H1 (cell line): Measurements from ENCODE around the gene NTN1. TPM values are rescaled to one million over a fixed set of nuclear protein-coding genes. Genes with fewer than 3 reads are reported as not detected.

ENCODE experiments used
- CTCF ChIA-PET: fragments of 300-600 bp; sonication (Branson Sonifier 250); formaldehyde crosslinking; loops from one replicate; lab custom pipeline; 2021; ENCODE audit not compliant: partially characterized antibody; lab: Charles Lee
- POLR2A ChIA-PET: fragments of 300-600 bp; sonication (Branson Sonifier 250); formaldehyde crosslinking; loops from one replicate; lab custom pipeline; 2021; ENCODE audit warnings: inconsistent platforms; ENCODE audit not compliant: partially characterized antibody; lab: Charles Lee
- DNase-seq, 2 experiments: peaks; one replicate each; pipeline versions ENCODE4 v3.0.0 to v3.0.0-alpha.2; 2010 to 2022; ENCODE audit warnings: low spot score in 2 of 2, low read depth in 1 of 2, mixed read lengths in 1 of 2
- FAIRE-seq: peaks from 2 replicates; lab custom pipeline; 2011; peaks lifted over from hg19 to GRCh38; lab: Jason Lieb, UNC
- H2AFZ ChIP-seq: 2 replicates; pipeline ENCODE4 v1.8.1; 2012; ENCODE audit warnings: low read length, inconsistent platforms
- H2AK5ac ChIP-seq: 2 replicates; pipeline ENCODE4 v1.6.1; 2013; ENCODE audit warnings: low read depth, low read length
- H2BK120ac ChIP-seq: replicated peaks from 2 replicates; pipeline ENCODE3; 2013; ENCODE audit warnings: low read depth, low read length, inconsistent platforms
- H2BK12ac ChIP-seq: 2 replicates; pipeline ENCODE4 v1.6.1; 2013; ENCODE audit warnings: low read depth, low read length
- H2BK15ac ChIP-seq: 2 replicates; pipeline ENCODE4 v1.6.1; 2013; ENCODE audit warnings: low read length
- H2BK20ac ChIP-seq: 2 replicates; pipeline ENCODE4 v1.6.1; 2013; ENCODE audit warnings: low read length
- H2BK5ac ChIP-seq: 2 replicates; pipeline ENCODE4 v1.6.1; 2013; ENCODE audit warnings: low read depth, low read length
- H3K14ac ChIP-seq: 2 replicates; pipeline ENCODE4 v1.6.1; 2013; ENCODE audit warnings: inconsistent platforms; ENCODE audit not compliant: insufficient read length
- H3K18ac ChIP-seq: 2 replicates; pipeline ENCODE4 v1.6.1; 2013; ENCODE audit warnings: low read length; ENCODE audit errors: extremely low read depth
- H3K23ac ChIP-seq: 2 replicates; pipeline ENCODE4 v1.6.1; 2013; ENCODE audit warnings: inconsistent platforms; ENCODE audit not compliant: insufficient read length
- H3K23me2 ChIP-seq: 2 replicates; pipeline ENCODE4 v1.6.1; 2013; ENCODE audit warnings: low read depth, low read length
- H3K27ac ChIP-seq: 2 replicates; pipeline ENCODE4 v1.6.1; 2011; ENCODE audit warnings: low read depth, low read length, inconsistent platforms
- H3K27me3 ChIP-seq, 4 experiments: replicated peaks in 1 of 4; 1 replicate in 1 of 4; 2 replicates in 3 of 4; pipeline versions ENCODE4 v1.6.1 to v1.8.1; 2011 to 2013; ENCODE audit warnings: low read length in 3 of 4, mild to moderate bottlenecking in 3 of 4, inconsistent platforms in 2 of 4, mixed read lengths in 2 of 4, moderate library complexity in 1 of 4; ENCODE audit not compliant: control insufficient read depth in 3 of 4, insufficient read depth in 3 of 4; ENCODE audit errors: extremely low read depth in 1 of 4
- H3K36me3 ChIP-seq, 4 experiments: 2 replicates each; pipeline versions ENCODE4 v1.6.1 to v1.8.1; 2011 to 2013; ENCODE audit warnings: mild to moderate bottlenecking in 4 of 4, low read length in 3 of 4, moderate library complexity in 2 of 4, control low read depth in 1 of 4, inconsistent platforms in 1 of 4; ENCODE audit not compliant: insufficient read depth in 4 of 4, control insufficient read depth in 2 of 4
- H3K4ac ChIP-seq: replicated peaks from 2 replicates; pipeline ENCODE3; 2013; ENCODE audit warnings: low read length, low read depth, mixed read lengths, inconsistent platforms; ENCODE audit not compliant: insufficient read length
- H3K4me1 ChIP-seq, 4 experiments: replicated peaks in 1 of 4; 1 replicate in 1 of 4; 2 replicates in 3 of 4; pipeline versions ENCODE4 v1.6.1 to v1.8.1; 2011 to 2013; ENCODE audit warnings: low read length in 3 of 4, inconsistent platforms in 2 of 4, mixed read lengths in 1 of 4; ENCODE audit not compliant: insufficient read depth in 4 of 4, control insufficient read depth in 3 of 4
- H3K4me2 ChIP-seq, 2 experiments: 2 replicates each; pipeline versions ENCODE4 v1.6.1 to v1.8.1; 2011 to 2013; ENCODE audit warnings: low read depth in 2 of 2, low read length in 2 of 2, control low read depth in 1 of 2, inconsistent platforms in 1 of 2, mild to moderate bottlenecking in 1 of 2; ENCODE audit not compliant: insufficient read depth in 1 of 2
- H3K4me3 ChIP-seq, 4 experiments: fragments of 200-600, 300-600 bp in 1 of 4; sonication (generic), shearing (Covaris generic), sonication (Bioruptor Twin) in 1 of 4; 2 replicates each; pipeline versions ENCODE4 v1.5.1 to v1.8.1; 2011 to 2016; ENCODE audit warnings: low read length in 4 of 4, low read depth in 3 of 4, control low read depth in 2 of 4, inconsistent platforms in 2 of 4, mild to moderate bottlenecking in 2 of 4, mixed read lengths in 1 of 4, moderate library complexity in 1 of 4; ENCODE audit not compliant: insufficient read depth in 2 of 4; ENCODE audit errors: extremely low read depth in 1 of 4
- H3K56ac ChIP-seq: replicated peaks from 2 replicates; pipeline ENCODE3; 2013; ENCODE audit warnings: low read depth, mild to moderate bottlenecking, mixed read lengths, low read length, inconsistent platforms; ENCODE audit not compliant: insufficient read length
- H3K79me1 ChIP-seq: 2 replicates; pipeline ENCODE4 v1.6.1; 2013; ENCODE audit warnings: low read depth, low read length, control low read depth
- H3K79me2 ChIP-seq, 2 experiments: 2 replicates each; pipeline versions ENCODE4 v1.6.1 to v1.8.1; 2012 to 2013; ENCODE audit warnings: low read length in 2 of 2, mild to moderate bottlenecking in 2 of 2, inconsistent platforms in 1 of 2; ENCODE audit not compliant: insufficient read depth in 2 of 2, control insufficient read depth in 1 of 2
- H3K9ac ChIP-seq, 4 experiments: replicated peaks in 1 of 4; 1 replicate in 1 of 4; 2 replicates in 3 of 4; pipeline versions ENCODE4 v1.6.1 to v1.8.1; 2011 to 2013; ENCODE audit warnings: low read depth in 3 of 4, low read length in 3 of 4, control low read depth in 2 of 4, mild to moderate bottlenecking in 2 of 4, moderate library complexity in 2 of 4, inconsistent platforms in 1 of 4; ENCODE audit errors: extremely low read depth in 1 of 4
- H3K9me3 ChIP-seq, 2 experiments: 2 replicates each; pipeline versions ENCODE4 v1.6.1 to v1.8.1; 2012 to 2013; ENCODE audit warnings: mild to moderate bottlenecking in 2 of 2, moderate library complexity in 2 of 2, control low read depth in 1 of 2, inconsistent platforms in 1 of 2, low read depth in 1 of 2, low read length in 1 of 2, mixed read lengths in 1 of 2; ENCODE audit not compliant: insufficient read depth in 2 of 2
- H4K20me1 ChIP-seq, 2 experiments: replicated peaks in 1 of 2; 2 replicates each; pipeline versions ENCODE3 to v1.8.1; 2011 to 2013; ENCODE audit warnings: inconsistent platforms in 2 of 2, low read length in 2 of 2, mild to moderate bottlenecking in 1 of 2; ENCODE audit not compliant: insufficient read depth in 2 of 2, control insufficient read depth in 1 of 2
- H4K5ac ChIP-seq: 2 replicates; pipeline ENCODE4 v1.6.1; 2013; ENCODE audit warnings: low read length, low read depth, mixed read lengths, inconsistent platforms; ENCODE audit not compliant: insufficient read length
- H4K8ac ChIP-seq: 2 replicates; pipeline ENCODE4 v1.8.0; 2013; ENCODE audit warnings: mild to moderate bottlenecking, moderate library complexity, low read length, inconsistent platforms; ENCODE audit not compliant: insufficient read depth; ENCODE audit errors: extremely low read depth
- H4K91ac ChIP-seq: replicated peaks from 2 replicates; pipeline ENCODE3; 2013; ENCODE audit warnings: low read length, mixed read lengths, inconsistent platforms; ENCODE audit not compliant: insufficient read length
- BCL11A ChIP-seq, 2 experiments: IDR thresholded peaks; one replicate each; pipeline ENCODE4 v1.6.1; 2011; ENCODE audit warnings: low read depth in 2 of 2, low read length in 2 of 2, mild to moderate bottlenecking in 2 of 2
- CHD2 ChIP-seq: IDR thresholded peaks from 2 replicates; pipeline ENCODE4 v1.6.1; 2012; ENCODE audit warnings: low read length, improper control_type of control experiment
- EGR1 ChIP-seq: IDR thresholded peaks from 2 replicates; pipeline ENCODE4 v1.6.1; 2011; ENCODE audit warnings: low read depth, low read length, borderline replicate concordance
- PHF8 ChIP-seq: fragments of 200-600 bp; sonication (generic); conservative IDR thresholded peaks from 2 replicates; pipeline ENCODE4 v1.7.1; 2012; ENCODE audit warnings: low read depth, mild to moderate bottlenecking, inconsistent platforms, low read length, moderate library complexity
- POU5F1 ChIP-seq: IDR thresholded peaks from 2 replicates; pipeline ENCODE4 v1.6.1; 2011; ENCODE audit warnings: low read depth, mild to moderate bottlenecking, low read length, moderate library complexity
- RAD21 ChIP-seq, 2 experiments: IDR thresholded peaks in 1 of 2; conservative IDR thresholded peaks in 1 of 2; 2 replicates each; pipeline ENCODE4 v1.6.1; 2011; ENCODE audit warnings: low read depth in 2 of 2, low read length in 2 of 2, improper control_type of control experiment in 1 of 2, inconsistent platforms in 1 of 2, mild to moderate bottlenecking in 1 of 2, moderate library complexity in 1 of 2
- RFX5 ChIP-seq: IDR thresholded peaks from 2 replicates; pipeline ENCODE4 v1.6.1; 2011; ENCODE audit warnings: low read depth, low read length, improper control_type of control experiment, borderline replicate concordance
- WGBS, 2 experiments: shearing (Covaris generic) in 1 of 2; methylation state at CpG; one replicate each; pipeline versions ENCODE4 v1.1.6 to v1.1.7; 2013 to 2015; ENCODE audit warnings: low lambda C conversion rate in 2 of 2, mixed read lengths in 2 of 2, inconsistent platforms in 1 of 2, low coverage in 1 of 2, missing lambda C conversion rate in 1 of 2; ENCODE audit not compliant: insufficient replicate concordance in 2 of 2, insufficient coverage in 1 of 2, insufficient read length in 1 of 2; ENCODE audit errors: extremely low coverage in 1 of 2, missing lambda C conversion rate in 1 of 2; 5-methylcytosine and 5-hydroxymethylcytosine counted together
- polyA plus RNA-seq, 7 experiments: library from polyadenylated mRNA; depleted of rRNA in 3 of 7; stranded (reverse) in 5 of 7; unstranded in 2 of 7; fragments of >200 nt in 5 of 7; fragments of 200-250 nt in 2 of 7; gene quantifications; 1 replicate in 5 of 7; 2 replicates in 1 of 7; 4 replicates in 1 of 7; pipeline versions ENCODE4 v1.2.1 to v1.2.3, GENCODE V29; 2011 to 2013; ENCODE audit warnings: missing spikeins in 2 of 7, mixed read lengths in 2 of 7
- total RNA-seq: library from RNA; stranded (reverse); fragmentation: NEBNext Ultra II Directional; extraction: Animal tissue kit (Norgen Biotek cat#: 25700); gene quantifications from 2 replicates; pipeline ENCODE4 v1.2.1, GENCODE V29; 2021

NTN1 gene
- total and polyA plus RNA-seq, 2 of the 8 experiments (the other 6 are each of a cell fraction or from before 2014, with no cell fraction given): 2.0 to 2.3 TPM

DNA sequence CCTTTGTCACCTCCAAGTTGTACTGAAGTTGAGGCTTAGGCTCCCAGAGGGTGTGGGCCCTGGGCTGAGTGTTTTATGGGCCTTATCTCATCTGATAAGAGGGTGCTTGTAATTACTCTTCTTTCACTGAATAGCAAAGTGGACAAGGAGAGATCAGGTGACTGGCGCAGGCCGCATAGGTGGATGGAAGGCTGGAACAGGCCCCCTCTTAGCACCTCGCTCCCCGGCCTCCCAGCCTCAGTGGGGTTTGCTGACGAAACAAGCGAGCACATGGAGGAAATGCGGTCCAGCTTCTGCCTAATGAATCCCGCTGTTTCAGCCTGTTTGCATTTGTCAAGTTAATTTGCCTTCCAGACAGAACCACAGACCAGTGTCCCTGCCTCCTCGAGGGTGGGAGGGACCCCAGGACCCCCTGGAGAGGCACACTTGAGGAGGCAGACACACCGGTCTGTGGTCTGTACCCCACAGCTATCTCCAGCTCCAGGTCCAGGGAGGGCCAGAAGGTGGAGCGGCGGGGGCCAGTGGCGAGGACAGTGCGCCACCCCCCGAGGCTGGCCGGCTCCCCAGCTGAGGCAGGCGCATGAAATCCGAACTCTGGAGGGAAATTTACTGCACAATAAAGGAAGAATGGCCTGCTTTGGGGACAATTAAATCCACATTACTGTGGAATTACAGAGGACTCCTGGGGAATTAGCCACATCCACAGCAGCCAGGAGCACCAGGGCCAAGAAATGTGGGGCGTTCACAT lies 123.4 kb downstream of the NTN1 start:
- H3K79me1 ChIP-seq: no peaks in the 10 kb centered on the region
- POLR2A ChIA-PET: no interaction called here
- H2BK15ac ChIP-seq: 0 out of 2 replicates have a peak overlapping the region, but pooled peaks have one; percentile 40
- H3K9me3 ChIP-seq: no peaks in the 10 kb centered on the region
- H2BK12ac ChIP-seq: no peak overlapping the region
- 87% methylated on average over 13 of the region's 19 CpGs; no CpG with 5 or more reads in 1 of the 2 experiments for WGBS, 2 experiments
- no peak overlapping the region for H2BK5ac ChIP-seq
- no peak overlapping the region for H3K4ac ChIP-seq
- no peak overlapping the region for H3K9ac ChIP-seq
- H3K23me2 ChIP-seq: no peaks in the 10 kb centered on the region; the same call in 1 of the 2 replicates
- TF ChIP-seq PHF8 (no peak), CHD2 (no peak), RAD21 (IDR thresholded peaks at IDR 0.05 in 1 of 2, conservative IDR thresholded peaks at IDR 0.05 in 1 of 2; ENCODE audit: low read depth in 2 of 2, low read length in 2 of 2) (no peak), POU5F1 (no peak), RFX5 (no peak), BCL11A (IDR thresholded peaks at IDR 0.05; ENCODE audit: low read depth in 2 of 2, low read length in 2 of 2) (no peak), EGR1 (no peak)
- H2BK120ac ChIP-seq: no peak overlapping the region
- no peak for FAIRE-seq
- H3K36me3 ChIP-seq: no peaks in the 10 kb centered on the region
- no peak overlapping the region for H3K18ac ChIP-seq
- H3K4me3 ChIP-seq: no peak overlapping the region
- no peaks in the 10 kb centered on the region; a peak in 1 of 7 replicates for H3K4me1 ChIP-seq
- H2AK5ac ChIP-seq: no peak overlapping the region
- no peak overlapping the region for H3K27ac ChIP-seq
- H4K91ac ChIP-seq: no peak overlapping the region
- H3K4me2 ChIP-seq: no peak overlapping the region
- no peaks in the 10 kb centered on the region for H3K27me3 ChIP-seq
- DNase-seq: no peak
- H2BK20ac ChIP-seq: no peak overlapping the region
- H3K56ac ChIP-seq: no peak overlapping the region
- H4K5ac ChIP-seq: no peak overlapping the region
- H2AFZ ChIP-seq: no peak overlapping the region
- no peak overlapping the region for H4K8ac ChIP-seq
- no peak overlapping the region for H3K23ac ChIP-seq
- no peaks in the 10 kb centered on the region for H4K20me1 ChIP-seq
- H3K79me2 ChIP-seq: no peaks in the 10 kb centered on the region
- CTCF ChIA-PET: interaction anchor here (0.5 to 0.9 kb wide), 2 partner anchors 17 to 257 kb away, joined by 3 to 4 read pairs; no protein-coding TSS in a partner anchor
- H3K14ac ChIP-seq: no peak overlapping the region
